ENCODE measurements around the gene USP24. TPM values are rescaled to one million over a fixed set of nuclear protein-coding genes. Genes with fewer than 3 reads are reported as not detected.
"Not testable (repeated sequence)": the region's sequence is repeated elsewhere in the genome, so short reads cannot be mapped to it uniquely, and the experiment has no call there.

The USP24 gene
- polyA plus RNA-seq, 1 donor (not counting 4 experiments of a cell fraction or from before 2014, with no cell fraction given): 22.5 TPM

DNA sequence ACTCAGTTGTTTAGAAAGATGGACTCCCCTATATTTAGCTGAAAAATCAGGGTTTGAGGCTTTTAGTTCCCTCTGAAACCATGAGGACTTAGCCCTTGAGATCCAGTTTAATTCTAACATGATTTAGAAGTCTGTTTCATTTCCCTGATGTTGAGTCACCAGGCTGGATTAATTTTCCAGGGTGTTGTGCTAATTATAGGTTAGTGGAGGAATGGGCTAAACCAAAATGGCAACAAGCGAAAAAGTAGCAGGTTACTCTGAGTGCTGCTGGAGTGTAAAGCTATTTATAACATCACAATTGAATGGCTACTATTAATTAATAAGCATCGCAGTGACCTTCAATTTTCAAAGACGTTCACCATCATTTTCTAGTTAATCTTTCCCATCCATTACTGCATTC lies 15.5 kb upstream of the USP24 start:
- no peak for FAIRE-seq
- no peaks in the 10 kb centered on the region for H3K79me2 ChIP-seq (ENCODE audit: control insufficient read depth, insufficient read depth, low read length)
- dilution Hi-C loops (cut with MboI; ENCODE audit: extremely low pct_ligation_motif_present, low sequenced_read_pairs): no loop called here

DNA sequence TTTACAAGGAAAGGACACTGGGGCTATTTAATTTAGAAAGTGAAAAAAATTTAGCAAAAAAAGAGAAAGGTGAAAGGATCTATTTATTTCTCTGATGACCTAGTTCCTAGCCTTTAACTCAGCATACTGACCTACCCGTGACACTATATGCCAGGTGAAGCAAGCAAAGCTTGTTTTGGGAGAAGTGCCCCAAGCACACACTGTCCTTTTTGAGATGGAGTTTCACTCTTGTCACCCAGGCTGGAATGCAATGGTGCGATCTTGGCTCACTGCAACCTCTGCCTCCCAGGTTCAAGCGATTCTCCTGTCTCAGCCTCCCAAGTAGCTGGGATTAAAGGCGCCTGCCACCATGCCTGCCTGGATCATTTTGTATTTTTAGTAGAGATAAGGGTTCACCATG lies 14.6 kb upstream of the USP24 start:
- H2AFZ ChIP-seq (ENCODE audit: control insufficient read depth, low read length); H3K9me1 ChIP-seq (ENCODE audit: control insufficient read depth, extremely low read depth, insufficient read depth, low read length); H3K9ac ChIP-seq (ENCODE audit: control insufficient read depth, extremely low read depth, insufficient read depth, low read length); H3K4me2 ChIP-seq (ENCODE audit: control insufficient read depth, extremely low read depth, insufficient read depth, low read depth, low read length); H3K27ac ChIP-seq (ENCODE audit: control insufficient read depth, insufficient read depth, low read length); DNase-seq (ENCODE audit: low read depth, low spot score); H3K9me3 ChIP-seq (ENCODE audit: control insufficient read depth, low read depth, low read length); H3K4me1 ChIP-seq (ENCODE audit: control insufficient read depth, extremely low read depth, insufficient read depth, low read length); FAIRE-seq; H3K79me2 ChIP-seq (ENCODE audit: control insufficient read depth, insufficient read depth, low read length); H3K4me3 ChIP-seq (ENCODE audit: control insufficient read depth in 2 of 3, extremely low read depth in 1 of 3, insufficient read depth in 2 of 3, low read depth in 1 of 3, low read length in 3 of 3); dilution Hi-C loops (cut with MboI; ENCODE audit: extremely low pct_ligation_motif_present, low sequenced_read_pairs); H3K27me3 ChIP-seq (ENCODE audit: control insufficient read depth, extremely low read depth, insufficient read depth, low read length); H3K36me3 ChIP-seq (ENCODE audit: control insufficient read depth in 2 of 2, extremely low read depth in 1 of 2, insufficient read depth in 2 of 2, low read length in 2 of 2); H4K20me1 ChIP-seq (ENCODE audit: control insufficient read depth, extremely low read depth, insufficient read depth, low read length): not testable (repeated sequence)

More for the DNA sequence above, 15.5 kb upstream of the USP24 start:
- no peaks in the 10 kb centered on the region for H3K9me3 ChIP-seq (ENCODE audit: control insufficient read depth, low read depth, low read length)
- H3K4me3 ChIP-seq (ENCODE audit: control insufficient read depth in 2 of 3, extremely low read depth in 1 of 3, insufficient read depth in 2 of 3, low read depth in 1 of 3, low read length in 3 of 3): no peak overlapping the region
- no peak overlapping the region for H3K27ac ChIP-seq (ENCODE audit: control insufficient read depth, insufficient read depth, low read length)
- peaks cover 4% of the 10 kb centered on the region for H3K4me1 ChIP-seq (ENCODE audit: control insufficient read depth, extremely low read depth, insufficient read depth, low read length)
- TF ChIP-seq, protein P1, sequence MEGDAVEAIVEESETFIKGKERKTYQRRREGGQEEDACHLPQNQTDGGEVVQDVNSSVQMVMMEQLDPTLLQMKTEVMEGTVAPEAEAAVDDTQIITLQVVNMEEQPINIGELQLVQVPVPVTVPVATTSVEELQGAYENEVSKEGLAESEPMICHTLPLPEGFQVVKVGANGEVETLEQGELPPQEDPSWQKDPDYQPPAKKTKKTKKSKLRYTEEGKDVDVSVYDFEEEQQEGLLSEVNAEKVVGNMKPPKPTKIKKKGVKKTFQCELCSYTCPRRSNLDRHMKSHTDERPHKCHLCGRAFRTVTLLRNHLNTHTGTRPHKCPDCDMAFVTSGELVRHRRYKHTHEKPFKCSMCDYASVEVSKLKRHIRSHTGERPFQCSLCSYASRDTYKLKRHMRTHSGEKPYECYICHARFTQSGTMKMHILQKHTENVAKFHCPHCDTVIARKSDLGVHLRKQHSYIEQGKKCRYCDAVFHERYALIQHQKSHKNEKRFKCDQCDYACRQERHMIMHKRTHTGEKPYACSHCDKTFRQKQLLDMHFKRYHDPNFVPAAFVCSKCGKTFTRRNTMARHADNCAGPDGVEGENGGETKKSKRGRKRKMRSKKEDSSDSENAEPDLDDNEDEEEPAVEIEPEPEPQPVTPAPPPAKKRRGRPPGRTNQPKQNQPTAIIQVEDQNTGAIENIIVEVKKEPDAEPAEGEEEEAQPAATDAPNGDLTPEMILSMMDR (optimal IDR thresholded peaks at IDR 0.05 in 1 of 3, IDR thresholded peaks at IDR 0.05 in 1 of 3, conservative IDR thresholded peaks at IDR 0.05 in 1 of 3; ENCODE audit: extremely low read depth in 1 of 3, insufficient read depth in 2 of 3, low read length in 3 of 3): no peak
- no peak for TF ChIP-seq EZH2 (IDR thresholded peaks at IDR 0.05; ENCODE audit: low read length)
- H3K9me1 ChIP-seq (ENCODE audit: control insufficient read depth, extremely low read depth, insufficient read depth, low read length): no peaks in the 10 kb centered on the region
- DNase-seq (ENCODE audit: low read depth, low spot score): no peak
- H3K27me3 ChIP-seq (ENCODE audit: control insufficient read depth, extremely low read depth, insufficient read depth, low read length): no peaks in the 10 kb centered on the region
- H2AFZ ChIP-seq (ENCODE audit: control insufficient read depth, low read length): no peak overlapping the region
- H3K9ac ChIP-seq (ENCODE audit: control insufficient read depth, extremely low read depth, insufficient read depth, low read length): no peak overlapping the region
- H4K20me1 ChIP-seq (ENCODE audit: control insufficient read depth, extremely low read depth, insufficient read depth, low read length): no peaks in the 10 kb centered on the region
- no peaks in the 10 kb centered on the region for H3K36me3 ChIP-seq (ENCODE audit: control insufficient read depth in 2 of 2, extremely low read depth in 1 of 2, insufficient read depth in 2 of 2, low read length in 2 of 2)
- H3K4me2 ChIP-seq (ENCODE audit: control insufficient read depth, extremely low read depth, insufficient read depth, low read depth, low read length): no peak overlapping the region

DNA sequence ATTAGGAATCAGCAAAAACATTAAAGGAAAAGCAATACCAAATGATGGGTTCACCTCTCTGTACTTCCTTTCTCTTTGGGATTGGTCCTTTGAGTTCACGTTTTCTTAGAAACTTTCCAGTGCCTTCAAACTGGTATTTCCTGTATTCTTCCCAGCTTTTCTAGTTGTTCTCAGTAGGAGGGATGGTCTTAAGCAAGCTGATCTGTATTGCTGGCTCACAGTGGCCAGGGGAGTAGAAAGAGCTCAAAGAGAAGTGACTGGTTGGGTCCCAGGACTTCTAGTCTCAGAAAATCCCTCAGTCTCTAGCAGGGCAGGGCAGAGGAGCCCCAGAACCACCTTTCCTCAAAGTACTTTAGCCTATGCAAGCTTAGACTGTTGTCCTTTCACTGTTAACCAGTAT lies 10.1 kb upstream of the USP24 start:
- Histone ChIP-seq H2AFZ (ENCODE audit: control insufficient read depth, low read length) (no peak overlapping the region), H3K4me2 (ENCODE audit: control insufficient read depth, extremely low read depth, insufficient read depth, low read depth, low read length) (no peak overlapping the region)

More for the DNA sequence above, 10.1 kb upstream of the USP24 start:
- H3K4me1 ChIP-seq (ENCODE audit: control insufficient read depth, extremely low read depth, insufficient read depth, low read length): no peaks in the 10 kb centered on the region
- no peak overlapping the region for H3K27ac ChIP-seq (ENCODE audit: control insufficient read depth, insufficient read depth, low read length)
- no peaks in the 10 kb centered on the region for H3K9me3 ChIP-seq (ENCODE audit: control insufficient read depth, low read depth, low read length)
- H4K20me1 ChIP-seq (ENCODE audit: control insufficient read depth, extremely low read depth, insufficient read depth, low read length): no peaks in the 10 kb centered on the region
- no peak overlapping the region for H3K9ac ChIP-seq (ENCODE audit: control insufficient read depth, extremely low read depth, insufficient read depth, low read length)
- no peak for DNase-seq (ENCODE audit: low read depth, low spot score)
- no peaks in the 10 kb centered on the region for H3K36me3 ChIP-seq (ENCODE audit: control insufficient read depth in 2 of 2, extremely low read depth in 1 of 2, insufficient read depth in 2 of 2, low read length in 2 of 2)
- TF ChIP-seq EZH2 (IDR thresholded peaks at IDR 0.05; ENCODE audit: low read length): no peak
- TF ChIP-seq, protein P1 (optimal IDR thresholded peaks at IDR 0.05 in 1 of 3, IDR thresholded peaks at IDR 0.05 in 1 of 3, conservative IDR thresholded peaks at IDR 0.05 in 1 of 3; ENCODE audit: extremely low read depth in 1 of 3, insufficient read depth in 2 of 3, low read length in 3 of 3): no peak
- no peaks in the 10 kb centered on the region for H3K27me3 ChIP-seq (ENCODE audit: control insufficient read depth, extremely low read depth, insufficient read depth, low read length)
- dilution Hi-C loops (cut with MboI; ENCODE audit: extremely low pct_ligation_motif_present, low sequenced_read_pairs): no loop called here
- FAIRE-seq: no peak
- no peaks in the 10 kb centered on the region for H3K79me2 ChIP-seq (ENCODE audit: control insufficient read depth, insufficient read depth, low read length)
- no peaks in the 10 kb centered on the region for H3K9me1 ChIP-seq (ENCODE audit: control insufficient read depth, extremely low read depth, insufficient read depth, low read length)
- no peak overlapping the region for H3K4me3 ChIP-seq (ENCODE audit: control insufficient read depth in 2 of 3, extremely low read depth in 1 of 3, insufficient read depth in 2 of 3, low read depth in 1 of 3, low read length in 3 of 3)

All from keratinocyte (primary cell).